KMS-11 (cell line): ENCODE data around the gene PDS5B.

Experiments
- H2AFZ ChIP-seq: fragments of 200-600 bp; sonication (generic); 2 replicates; pipeline ENCODE4 v1.6.1; 2016; ENCODE audit warnings: antibody characterized with exemption, mixed run types, low read depth
- H3K27ac ChIP-seq: fragments of 200-600 bp; sonication (generic); 2 replicates; pipeline ENCODE4 v1.6.1; 2016; ENCODE audit warnings: mild to moderate bottlenecking, mixed run types
- H3K27me3 ChIP-seq: fragments of 200-600 bp; sonication (generic); 2 replicates; pipeline ENCODE4 v1.6.1; 2017; ENCODE audit warnings: mild to moderate bottlenecking, low read depth, mixed run types, moderate library complexity; ENCODE audit not compliant: insufficient read depth
- H3K36me3 ChIP-seq: fragments of 200-600 bp; sonication (generic); 2 replicates; pipeline ENCODE4 v1.6.1; 2017; ENCODE audit warnings: mild to moderate bottlenecking, mixed run types; ENCODE audit not compliant: insufficient read depth
- H3K4me1 ChIP-seq: fragments of 200-600 bp; sonication (generic); 2 replicates; pipeline ENCODE4 v1.6.1; 2016; ENCODE audit warnings: mild to moderate bottlenecking, low read depth, mixed run types; ENCODE audit not compliant: poor library complexity, severe bottlenecking
- H3K4me2 ChIP-seq: fragments of 200-600 bp; sonication (generic); 2 replicates; pipeline ENCODE4 v1.7.0; 2016; ENCODE audit warnings: mild to moderate bottlenecking, mixed run types
- H3K4me3 ChIP-seq: fragments of 200-600 bp; sonication (generic); IDR thresholded peaks from 2 replicates; pipeline ENCODE4 v1.6.1; 2017; ENCODE audit warnings: low read depth, low read length, mixed read lengths; ENCODE audit not compliant: insufficient read depth
- H3K79me2 ChIP-seq: fragments of 200-600 bp; sonication (generic); 2 replicates; pipeline ENCODE4 v1.6.1; 2016; ENCODE audit warnings: low read depth, mixed run types; ENCODE audit not compliant: insufficient read depth
- H3K9ac ChIP-seq: fragments of 200-600 bp; sonication (generic); 2 replicates; pipeline ENCODE4 v1.6.1; 2016; ENCODE audit warnings: mild to moderate bottlenecking, mixed run types
- H4K20me1 ChIP-seq: fragments of 200-600 bp; sonication (generic); 2 replicates; pipeline ENCODE4 v1.6.1; 2016; ENCODE audit warnings: mild to moderate bottlenecking, mixed run types; ENCODE audit not compliant: insufficient read depth
- CTCF ChIP-seq: fragments of 200-600 bp; sonication (generic); conservative IDR thresholded peaks from 2 replicates; pipeline ENCODE4 v1.6.1; 2017; ENCODE audit warnings: low read depth, mild to moderate bottlenecking, antibody characterized with exemption, low read length, moderate library complexity, mixed read lengths

Gene PDS5B

GRCh38 chr13:32639502-32640105 is 53.4 kb downstream of the PDS5B start:
- no peak overlapping the region for H3K4me3 ChIP-seq
- no peak overlapping the region for H3K4me2 ChIP-seq
- H3K27me3 ChIP-seq: no peaks in the 10 kb centered on the region
- no peaks in the 10 kb centered on the region for H4K20me1 ChIP-seq
- no peak overlapping the region for H2AFZ ChIP-seq
- no peak overlapping the region for H3K27ac ChIP-seq
- peak; percentile 41 for TF ChIP-seq CTCF
- H3K79me2 ChIP-seq: peaks cover 18% of the 10 kb centered on the region; the same call in 1 of the 2 replicates
- H3K36me3 ChIP-seq: no peaks in the 10 kb centered on the region
- no peaks in the 10 kb centered on the region for H3K4me1 ChIP-seq
- H3K9ac ChIP-seq: no peak overlapping the region

- no peaks in the 10 kb centered on the region for H3K36me3 ChIP-seq
- H4K20me1 ChIP-seq: no peaks in the 10 kb centered on the region
- H3K4me1 ChIP-seq: no peaks in the 10 kb centered on the region
- H3K79me2 ChIP-seq: peaks cover 28% of the 10 kb centered on the region; the same call in 1 of the 2 replicates
- no peak overlapping the region for H3K4me2 ChIP-seq
- H3K9ac ChIP-seq: no peak overlapping the region
- no peaks in the 10 kb centered on the region for H3K27me3 ChIP-seq
- H3K27ac ChIP-seq: no peak overlapping the region
- no peak for TF ChIP-seq CTCF
- no peak overlapping the region for H2AFZ ChIP-seq
- no peak overlapping the region for H3K4me3 ChIP-seq
Measured at GRCh38 chr13:32642316-32642715, 56.1 kb downstream of the PDS5B start.

GRCh38 chr13:32642858-32643257 is 56.6 kb downstream of the PDS5B start:
- Histone ChIP-seq H3K36me3 (no peaks in the 10 kb centered on the region), H2AFZ (no peak overlapping the region), H4K20me1 (no peaks in the 10 kb centered on the region), H3K4me3 (no peak overlapping the region), H3K27me3 (no peaks in the 10 kb centered on the region), H3K9ac (no peak overlapping the region), H3K79me2 (peaks cover 30% of the 10 kb centered on the region; the same call in 1 of the 2 replicates), H3K27ac (no peak overlapping the region), H3K4me2 (no peak overlapping the region), H3K4me1 (no peaks in the 10 kb centered on the region)
- no peak for TF ChIP-seq CTCF

GRCh38 chr13:32645854-32646253 is 59.6 kb downstream of the PDS5B start:
- no peak for TF ChIP-seq CTCF

More at GRCh38 chr13:32645854-32646253, 59.6 kb downstream of the PDS5B start:
- Histone ChIP-seq H3K4me1 (no peaks in the 10 kb centered on the region), H3K36me3 (no peaks in the 10 kb centered on the region), H3K79me2 (peaks cover 32% of the 10 kb centered on the region; the same call in 1 of the 2 replicates), H2AFZ (no peak overlapping the region), H3K27me3 (no peaks in the 10 kb centered on the region), H3K9ac (no peak overlapping the region), H3K4me3 (no peak overlapping the region), H4K20me1 (no peaks in the 10 kb centered on the region), H3K4me2 (no peak overlapping the region), H3K27ac (no peak overlapping the region)
